K562 (cell line): ENCODE results near the gene COL15A1. TPM values are rescaled to one million over a fixed set of nuclear protein-coding genes. Genes with fewer than 3 reads are reported as not detected.
A peak's percentile ranks its signal among the peaks of the same experiment; 100 is the strongest.

Experiments used
- CBX3 ChIP-seq, 2 experiments: IDR thresholded peaks; 1 replicate in 1 of 2; 2 replicates in 1 of 2; pipeline ENCODE4 v1.6.1; 2012; ENCODE audit warnings: inconsistent platforms in 2 of 2, low read length in 2 of 2, borderline replicate concordance in 1 of 2, control low read depth in 1 of 2
- ELK3 ChIP-seq: fragments of 450-650 bp; formaldehyde crosslinking; IDR thresholded peaks from 2 replicates; pipeline ENCODE4 v1.4.0; 2020; ENCODE audit warnings: mild to moderate bottlenecking
- MTA2 ChIP-seq: fragments of 450-650 bp; IDR thresholded peaks from 2 replicates; pipeline ENCODE4 v1.6.1; 2016; ENCODE audit warnings: low read depth
- NR2C2 ChIP-seq, 2 experiments: fragments of 200-800 bp in 1 of 2; sonication (Bioruptor generic) in 1 of 2; sonication (generic) in 1 of 2; formaldehyde crosslinking in 1 of 2; IDR thresholded peaks; 2 replicates each; pipeline versions ENCODE4 v1.6.1 to v1.8.0; 2016 to 2022; ENCODE audit warnings: mild to moderate bottlenecking in 1 of 2, missing compliant biosample characterization in 1 of 2, missing genetic modification characterization in 1 of 2, missing genetic modification reagents in 1 of 2
- RREB1 ChIP-seq: fragments of 250-450 bp; sonication (Bioruptor Pico); IDR thresholded peaks from 2 replicates; pipeline ENCODE4 v1.4.0; 2020
- SETDB1 ChIP-seq: IDR thresholded peaks from one replicate; pipeline ENCODE4 v1.6.1; 2012; ENCODE audit warnings: low read length, control low read depth, inconsistent platforms
- ZFP30 ChIP-seq: fragments of 250-450 bp; sonication (Bioruptor Pico); IDR thresholded peaks from 2 replicates; pipeline ENCODE4 v1.8.0; 2022; ENCODE audit warnings: moderate library complexity, mild to moderate bottlenecking, inconsistent platforms, borderline replicate concordance
- polyA plus RNA-seq, 8 experiments: library from polyadenylated mRNA; depleted of rRNA in 4 of 8; stranded (reverse) in 5 of 8; unstranded in 3 of 8; fragments of >200 nt; fragmentation: Nextera tagmentation in 2 of 8; fragmentation: Illumina TruSeq in 1 of 8; extraction: Ambion mirVana in 2 of 8; extraction: Trizol in 1 of 8; gene quantifications; 2 replicates each; pipeline versions ENCODE4 v1.2.1 to v1.2.3, GENCODE V29; 2011 to 2014; ENCODE audit warnings: inconsistent platforms in 1 of 8, missing spikeins in 1 of 8
- total RNA-seq, 7 experiments: library from RNA; depleted of rRNA in 6 of 7; stranded (reverse); fragments of >200 nt in 6 of 7; fragmentation: Illumina TruSeq in 2 of 7; extraction: Trizol in 2 of 7; gene quantifications; 2 replicates each; pipeline versions ENCODE4 v1.2.1 to v1.2.3, GENCODE V29; 2011 to 2021; ENCODE audit warnings: low replicate concordance in 1 of 7
- TF ChIP-seq, protein P1 (sequence below): fragments of 150-350 bp; conservative IDR thresholded peaks from 2 replicates; pipeline ENCODE4 v1.6.1; 2014; ENCODE audit warnings: low read length
- TF ChIP-seq, protein P2 (sequence below), 2 experiments: IDR thresholded peaks in 1 of 2; conservative IDR thresholded peaks in 1 of 2; 2 replicates each; pipeline ENCODE4 v1.6.1; 2016; ENCODE audit warnings: low read depth in 2 of 2, mild to moderate bottlenecking in 1 of 2, missing compliant biosample characterization in 1 of 2, missing genetic modification characterization in 1 of 2, moderate library complexity in 1 of 2
- TF ChIP-seq, protein P3 (sequence below): sonication (generic); formaldehyde crosslinking; IDR thresholded peaks from 2 replicates; pipeline ENCODE4 v1.8.0; 2022; ENCODE audit warnings: mild to moderate bottlenecking, missing genetic modification reagents

COL15A1 gene
- total and polyA plus RNA-seq, 9 of the 15 experiments (the other 6 are each of a cell fraction or from before 2014, with no cell fraction given): 0.46 to 5.1 (median 2.6) TPM

DNA sequence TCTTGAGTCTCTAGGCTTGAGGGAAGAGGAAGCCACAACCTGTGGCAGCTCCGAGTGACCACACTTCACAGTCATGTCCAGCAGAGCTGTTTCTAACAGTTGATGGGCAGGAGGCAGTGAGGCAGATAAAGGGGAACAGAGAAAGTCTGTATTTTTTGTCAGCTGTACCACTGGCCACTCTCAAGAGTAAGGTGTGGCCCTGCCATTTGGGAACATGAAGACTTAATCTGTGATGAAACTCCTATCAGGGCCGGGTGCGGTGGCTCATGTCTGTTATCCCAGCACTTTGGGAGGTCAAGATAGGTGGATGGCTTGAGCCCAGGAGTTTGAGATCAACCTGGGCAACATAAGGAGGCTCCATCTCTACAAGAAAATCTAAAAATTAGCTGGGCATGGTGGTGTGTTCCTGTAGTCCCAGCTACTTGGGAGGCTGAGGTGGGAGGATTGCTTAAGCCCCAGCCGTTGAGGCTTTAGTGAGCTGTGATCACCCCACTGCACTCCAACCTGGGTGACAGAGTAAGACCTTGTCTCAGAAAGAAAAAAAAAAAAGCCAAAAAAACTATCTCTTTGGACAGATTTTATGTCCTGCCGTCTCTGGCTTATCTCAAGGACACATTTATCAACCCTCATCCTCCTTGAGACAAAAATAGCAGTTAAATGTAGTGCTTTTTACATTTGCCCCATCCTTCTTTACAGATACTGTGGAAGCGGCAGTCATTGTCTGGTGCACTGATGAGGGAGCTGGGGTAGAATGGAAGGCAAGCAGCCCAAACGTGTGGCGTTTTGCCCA is 11.9 kb upstream of the COL15A1 start (continued):
- TF ChIP-seq, protein P1, sequence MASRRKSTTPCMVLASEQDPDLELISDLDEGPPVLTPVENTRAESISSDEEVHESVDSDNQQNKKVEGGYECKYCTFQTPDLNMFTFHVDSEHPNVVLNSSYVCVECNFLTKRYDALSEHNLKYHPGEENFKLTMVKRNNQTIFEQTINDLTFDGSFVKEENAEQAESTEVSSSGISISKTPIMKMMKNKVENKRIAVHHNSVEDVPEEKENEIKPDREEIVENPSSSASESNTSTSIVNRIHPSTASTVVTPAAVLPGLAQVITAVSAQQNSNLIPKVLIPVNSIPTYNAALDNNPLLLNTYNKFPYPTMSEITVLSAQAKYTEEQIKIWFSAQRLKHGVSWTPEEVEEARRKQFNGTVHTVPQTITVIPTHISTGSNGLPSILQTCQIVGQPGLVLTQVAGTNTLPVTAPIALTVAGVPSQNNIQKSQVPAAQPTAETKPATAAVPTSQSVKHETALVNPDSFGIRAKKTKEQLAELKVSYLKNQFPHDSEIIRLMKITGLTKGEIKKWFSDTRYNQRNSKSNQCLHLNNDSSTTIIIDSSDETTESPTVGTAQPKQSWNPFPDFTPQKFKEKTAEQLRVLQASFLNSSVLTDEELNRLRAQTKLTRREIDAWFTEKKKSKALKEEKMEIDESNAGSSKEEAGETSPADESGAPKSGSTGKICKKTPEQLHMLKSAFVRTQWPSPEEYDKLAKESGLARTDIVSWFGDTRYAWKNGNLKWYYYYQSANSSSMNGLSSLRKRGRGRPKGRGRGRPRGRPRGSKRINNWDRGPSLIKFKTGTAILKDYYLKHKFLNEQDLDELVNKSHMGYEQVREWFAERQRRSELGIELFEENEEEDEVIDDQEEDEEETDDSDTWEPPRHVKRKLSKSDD: no peak
- no peak for TF ChIP-seq SETDB1
- no peak for TF ChIP-seq CBX3 (IDR thresholded peaks at IDR 0.05; ENCODE audit: borderline replicate concordance in 1 of 2, low read length in 2 of 2)
- TF ChIP-seq, protein P2, sequence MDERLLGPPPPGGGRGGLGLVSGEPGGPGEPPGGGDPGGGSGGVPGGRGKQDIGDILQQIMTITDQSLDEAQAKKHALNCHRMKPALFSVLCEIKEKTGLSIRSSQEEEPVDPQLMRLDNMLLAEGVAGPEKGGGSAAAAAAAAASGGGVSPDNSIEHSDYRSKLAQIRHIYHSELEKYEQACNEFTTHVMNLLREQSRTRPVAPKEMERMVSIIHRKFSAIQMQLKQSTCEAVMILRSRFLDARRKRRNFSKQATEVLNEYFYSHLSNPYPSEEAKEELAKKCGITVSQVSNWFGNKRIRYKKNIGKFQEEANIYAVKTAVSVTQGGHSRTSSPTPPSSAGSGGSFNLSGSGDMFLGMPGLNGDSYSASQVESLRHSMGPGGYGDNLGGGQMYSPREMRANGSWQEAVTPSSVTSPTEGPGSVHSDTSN (CRISPR knock-in tag; IDR thresholded peaks at IDR 0.05; ENCODE audit: low read depth): no peak
- TF ChIP-seq, protein P2 (tag; conservative IDR thresholded peaks at IDR 0.05; ENCODE audit: low read depth): peak; percentile 72
- no peak for TF ChIP-seq ELK3 (CRISPR knock-in tag)
- peak; percentile 92 for TF ChIP-seq MTA2
- no peak for TF ChIP-seq ZFP30 (CRISPR knock-in tag)
- TF ChIP-seq RREB1 (CRISPR knock-in tag): no peak
- no peak for TF ChIP-seq NR2C2 (CRISPR knock-in tag; IDR thresholded peaks at IDR 0.05)
- 0 out of 2 replicates have a peak, but pooled peaks have one; percentile 27 for TF ChIP-seq NR2C2 (tag; IDR thresholded peaks at IDR 0.05)
- TF ChIP-seq, protein P3, sequence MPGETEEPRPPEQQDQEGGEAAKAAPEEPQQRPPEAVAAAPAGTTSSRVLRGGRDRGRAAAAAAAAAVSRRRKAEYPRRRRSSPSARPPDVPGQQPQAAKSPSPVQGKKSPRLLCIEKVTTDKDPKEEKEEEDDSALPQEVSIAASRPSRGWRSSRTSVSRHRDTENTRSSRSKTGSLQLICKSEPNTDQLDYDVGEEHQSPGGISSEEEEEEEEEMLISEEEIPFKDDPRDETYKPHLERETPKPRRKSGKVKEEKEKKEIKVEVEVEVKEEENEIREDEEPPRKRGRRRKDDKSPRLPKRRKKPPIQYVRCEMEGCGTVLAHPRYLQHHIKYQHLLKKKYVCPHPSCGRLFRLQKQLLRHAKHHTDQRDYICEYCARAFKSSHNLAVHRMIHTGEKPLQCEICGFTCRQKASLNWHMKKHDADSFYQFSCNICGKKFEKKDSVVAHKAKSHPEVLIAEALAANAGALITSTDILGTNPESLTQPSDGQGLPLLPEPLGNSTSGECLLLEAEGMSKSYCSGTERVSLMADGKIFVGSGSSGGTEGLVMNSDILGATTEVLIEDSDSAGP (CRISPR knock-in tag): no peak
